Ishikawa (cell line): ENCODE data around the gene PCDH15.

Source experiments
- CEBPB ChIP-seq: IDR thresholded peaks from 2 replicates; pipeline ENCODE4 v1.6.1; 2012
- CREB1 ChIP-seq: IDR thresholded peaks from 2 replicates; pipeline ENCODE4 v1.6.1; 2012; ENCODE audit warnings: low read depth
- EGR1 ChIP-seq: IDR thresholded peaks from 2 replicates; pipeline ENCODE4 v1.6.1; 2012
- EP300 ChIP-seq: IDR thresholded peaks from 2 replicates; pipeline ENCODE4 v1.6.1; 2012; ENCODE audit warnings: borderline replicate concordance
- NFIC ChIP-seq: IDR thresholded peaks from 2 replicates; pipeline ENCODE4 v1.6.1; 2012
- RAD21 ChIP-seq: IDR thresholded peaks from 2 replicates; pipeline ENCODE4 v1.6.1; 2012; ENCODE audit warnings: low read depth
- TAF1 ChIP-seq: IDR thresholded peaks from 2 replicates; pipeline ENCODE4 v1.6.1; 2012; ENCODE audit warnings: low read depth, mild to moderate bottlenecking
- TCF12 ChIP-seq: IDR thresholded peaks from 2 replicates; pipeline ENCODE4 v1.6.1; 2012; ENCODE audit warnings: low read depth
- TEAD4 ChIP-seq: IDR thresholded peaks from 2 replicates; pipeline ENCODE4 v1.6.1; 2012
- YY1 ChIP-seq: IDR thresholded peaks from 2 replicates; pipeline ENCODE4 v1.6.1; 2012; ENCODE audit warnings: low read depth
- ZBTB7A ChIP-seq: IDR thresholded peaks from 2 replicates; pipeline ENCODE4 v1.6.1; 2012; ENCODE audit warnings: low read depth
- TF ChIP-seq, protein P1 (sequence below): IDR thresholded peaks from 2 replicates; pipeline ENCODE4 v1.6.1; 2012; ENCODE audit warnings: low read depth, mild to moderate bottlenecking
- TF ChIP-seq, protein P2 (sequence below): IDR thresholded peaks from 2 replicates; pipeline ENCODE4 v1.6.1; 2012
- TF ChIP-seq, protein P3 (sequence below): IDR thresholded peaks from 2 replicates; pipeline ENCODE4 v1.6.1; 2012

DNA sequence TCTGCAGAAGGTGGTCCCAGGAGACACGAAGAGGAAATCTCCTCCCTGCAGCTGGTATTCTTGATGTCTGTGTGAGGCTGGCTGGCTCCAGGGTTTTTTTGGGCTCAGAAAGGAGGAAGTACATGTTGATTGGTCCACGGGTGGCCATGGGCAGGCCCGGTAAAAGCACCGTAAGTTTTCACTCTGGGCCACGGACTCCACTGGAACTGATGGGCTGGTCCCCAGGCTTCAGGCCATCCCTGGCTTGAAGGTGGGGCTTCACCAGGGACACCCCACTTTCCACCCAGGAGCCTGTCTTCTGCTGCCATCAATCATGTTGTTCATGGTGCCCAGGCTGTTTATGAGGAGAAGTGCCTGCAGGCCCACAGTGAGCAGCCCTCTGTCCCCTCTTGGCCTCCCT lies 736.8 kb downstream of the PCDH15 start:
- no peak for TF ChIP-seq EGR1
- TF ChIP-seq TAF1: no peak
- no peak for TF ChIP-seq EP300
- TF ChIP-seq RAD21: no peak
- no peak for TF ChIP-seq TCF12
- TF ChIP-seq TEAD4: no peak
- TF ChIP-seq, protein P1, sequence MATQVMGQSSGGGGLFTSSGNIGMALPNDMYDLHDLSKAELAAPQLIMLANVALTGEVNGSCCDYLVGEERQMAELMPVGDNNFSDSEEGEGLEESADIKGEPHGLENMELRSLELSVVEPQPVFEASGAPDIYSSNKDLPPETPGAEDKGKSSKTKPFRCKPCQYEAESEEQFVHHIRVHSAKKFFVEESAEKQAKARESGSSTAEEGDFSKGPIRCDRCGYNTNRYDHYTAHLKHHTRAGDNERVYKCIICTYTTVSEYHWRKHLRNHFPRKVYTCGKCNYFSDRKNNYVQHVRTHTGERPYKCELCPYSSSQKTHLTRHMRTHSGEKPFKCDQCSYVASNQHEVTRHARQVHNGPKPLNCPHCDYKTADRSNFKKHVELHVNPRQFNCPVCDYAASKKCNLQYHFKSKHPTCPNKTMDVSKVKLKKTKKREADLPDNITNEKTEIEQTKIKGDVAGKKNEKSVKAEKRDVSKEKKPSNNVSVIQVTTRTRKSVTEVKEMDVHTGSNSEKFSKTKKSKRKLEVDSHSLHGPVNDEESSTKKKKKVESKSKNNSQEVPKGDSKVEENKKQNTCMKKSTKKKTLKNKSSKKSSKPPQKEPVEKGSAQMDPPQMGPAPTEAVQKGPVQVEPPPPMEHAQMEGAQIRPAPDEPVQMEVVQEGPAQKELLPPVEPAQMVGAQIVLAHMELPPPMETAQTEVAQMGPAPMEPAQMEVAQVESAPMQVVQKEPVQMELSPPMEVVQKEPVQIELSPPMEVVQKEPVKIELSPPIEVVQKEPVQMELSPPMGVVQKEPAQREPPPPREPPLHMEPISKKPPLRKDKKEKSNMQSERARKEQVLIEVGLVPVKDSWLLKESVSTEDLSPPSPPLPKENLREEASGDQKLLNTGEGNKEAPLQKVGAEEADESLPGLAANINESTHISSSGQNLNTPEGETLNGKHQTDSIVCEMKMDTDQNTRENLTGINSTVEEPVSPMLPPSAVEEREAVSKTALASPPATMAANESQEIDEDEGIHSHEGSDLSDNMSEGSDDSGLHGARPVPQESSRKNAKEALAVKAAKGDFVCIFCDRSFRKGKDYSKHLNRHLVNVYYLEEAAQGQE: no peak
- no peak for TF ChIP-seq CREB1
- TF ChIP-seq, protein P2, sequence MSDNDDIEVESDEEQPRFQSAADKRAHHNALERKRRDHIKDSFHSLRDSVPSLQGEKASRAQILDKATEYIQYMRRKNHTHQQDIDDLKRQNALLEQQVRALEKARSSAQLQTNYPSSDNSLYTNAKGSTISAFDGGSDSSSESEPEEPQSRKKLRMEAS: no peak
- TF ChIP-seq CEBPB: no peak
- no peak for TF ChIP-seq ZBTB7A
- no peak for TF ChIP-seq YY1
- TF ChIP-seq, protein P3, sequence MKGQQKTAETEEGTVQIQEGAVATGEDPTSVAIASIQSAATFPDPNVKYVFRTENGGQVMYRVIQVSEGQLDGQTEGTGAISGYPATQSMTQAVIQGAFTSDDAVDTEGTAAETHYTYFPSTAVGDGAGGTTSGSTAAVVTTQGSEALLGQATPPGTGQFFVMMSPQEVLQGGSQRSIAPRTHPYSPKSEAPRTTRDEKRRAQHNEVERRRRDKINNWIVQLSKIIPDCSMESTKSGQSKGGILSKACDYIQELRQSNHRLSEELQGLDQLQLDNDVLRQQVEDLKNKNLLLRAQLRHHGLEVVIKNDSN: no peak
- TF ChIP-seq NFIC: no peak
